ENCODE results near the gene GEMIN7.
"Not testable (repeated sequence)": the region's sequence is repeated elsewhere in the genome, so short reads cannot be mapped to it uniquely, and the experiment has no call there.

The GEMIN7 gene

GRCh38 chr19:45107621-45108150, 28.6 kb downstream of the GEMIN7 start:
- DNase-seq = no peak

GRCh38 chr19:45110851-45111266, 31.8 kb downstream of the GEMIN7 start:
- no peak for DNase-seq

GRCh38 chr19:45112111-45112827, 33.2 kb downstream of the GEMIN7 start:
- no peak for DNase-seq

- DNase-seq = no peak
These were observed 34.6 kb downstream of the GEMIN7 start for GRCh38 chr19:45113628-45114027.

- DNase-seq = no peak
These were observed 35.1 kb downstream of the GEMIN7 start for GRCh38 chr19:45114116-45114515.

- no peak for DNase-seq
These were observed 37.0 kb downstream of the GEMIN7 start for GRCh38 chr19:45115809-45116615.

- DNase-seq = no peak
These were observed 38.1 kb downstream of the GEMIN7 start for GRCh38 chr19:45117167-45117594.

GRCh38 chr19:45117671-45118070, 38.6 kb downstream of the GEMIN7 start:
- no peak for DNase-seq

GRCh38 chr19:45118106-45118505, 39.0 kb downstream of the GEMIN7 start:
- no peak for DNase-seq

GRCh38 chr19:45118591-45119355, 39.7 kb downstream of the GEMIN7 start:
- DNase-seq = not testable (repeated sequence)

- DNase-seq = no peak
These were observed 40.5 kb downstream of the GEMIN7 start for GRCh38 chr19:45119582-45119981.

GRCh38 chr19:45121827-45122345, 42.8 kb downstream of the GEMIN7 start:
- DNase-seq = no peak

- no peak for DNase-seq
These were observed 43.8 kb downstream of the GEMIN7 start for GRCh38 chr19:45122832-45123231.

- DNase-seq = no peak
These were observed 44.4 kb downstream of the GEMIN7 start for GRCh38 chr19:45123440-45123850.

GRCh38 chr19:45124021-45124420, 45.0 kb downstream of the GEMIN7 start:
- no peak for DNase-seq

GRCh38 chr19:45125360-45125759, 46.3 kb downstream of the GEMIN7 start:
- DNase-seq = no peak

GRCh38 chr19:45125975-45126493, 47.0 kb downstream of the GEMIN7 start:
- DNase-seq = peak; percentile 26

- no peak for DNase-seq
These were observed 47.6 kb downstream of the GEMIN7 start for GRCh38 chr19:45126654-45127053.

GRCh38 chr19:45128146-45128545, 49.1 kb downstream of the GEMIN7 start:
- no peak for DNase-seq

GRCh38 chr19:45128806-45129205, 49.7 kb downstream of the GEMIN7 start:
- no peak for DNase-seq

GRCh38 chr19:45130236-45130635, 51.2 kb downstream of the GEMIN7 start:
- DNase-seq = no peak

GRCh38 chr19:45130888-45131615, 52.0 kb downstream of the GEMIN7 start:
- DNase-seq = peak; percentile 31

Data from NCI-H1694 treated with DMSO at 0.1 percent for 48 hours (cell line).